ENCODE measurements around the gene TM4SF4. TPM values are rescaled to one million over a fixed set of nuclear protein-coding genes. Genes with fewer than 3 reads are reported as not detected.
A peak's percentile ranks its signal among the peaks of the same experiment; 100 is the strongest.

TM4SF4 gene
- total RNA-seq, 4 donors from 2014 or later, result 0.32 TPM; not detected in 3

- no peak for TF ChIP-seq POLR2A (IDR thresholded peaks at IDR 0.05)
- no peak for TF ChIP-seq CTCF (IDR thresholded peaks at IDR 0.05)
- no peak for TF ChIP-seq EP300 (IDR thresholded peaks at IDR 0.05)
- no peak for TF ChIP-seq POLR2AphosphoS5 (IDR thresholded peaks at IDR 0.05)
- no peaks in the 10 kb centered on the region for H3K27me3 ChIP-seq
- no peaks in the 10 kb centered on the region for H3K9me3 ChIP-seq
- H3K4me3 ChIP-seq, result no peak overlapping the region
- no peaks in the 10 kb centered on the region for H3K4me1 ChIP-seq
- no peak for DNase-seq (ENCODE audit: low spot score in 2 of 2)
- WGBS, result 91% methylated on average over 3 of the region's 3 CpGs
- no peak overlapping the region for H3K27ac ChIP-seq
- H3K36me3 ChIP-seq, result no peaks in the 10 kb centered on the region
These were observed 6.6 kb downstream of the TM4SF4 start for GRCh38 chr3:149481056-149481455.

GRCh38 chr3:149481491-149481890, 7.0 kb downstream of the TM4SF4 start:
- Histone ChIP-seq H3K36me3 (no peaks in the 10 kb centered on the region), H3K27me3 (no peaks in the 10 kb centered on the region), H3K9me3 (no peaks in the 10 kb centered on the region), H3K27ac (no peak overlapping the region), H3K4me3 (no peak overlapping the region), H3K4me1 (no peaks in the 10 kb centered on the region)
- 91% methylated on average over 2 of the region's 2 CpGs for WGBS
- no peak for TF ChIP-seq POLR2A (IDR thresholded peaks at IDR 0.05)
- TF ChIP-seq EP300 (IDR thresholded peaks at IDR 0.05), result no peak
- no peak for TF ChIP-seq POLR2AphosphoS5 (IDR thresholded peaks at IDR 0.05)
- no peak for TF ChIP-seq CTCF (IDR thresholded peaks at IDR 0.05)
- no peak for DNase-seq (ENCODE audit: low spot score in 2 of 2)

- no peak overlapping the region for H3K27ac ChIP-seq
- WGBS, result 68% methylated on average over 5 of the region's 5 CpGs
- TF ChIP-seq CTCF (IDR thresholded peaks at IDR 0.05), result no peak
These were observed 12.2 kb downstream of the TM4SF4 start for GRCh38 chr3:149486726-149487125.

GRCh38 chr3:149487598-149488197, 13.2 kb downstream of the TM4SF4 start:
- no peaks in the 10 kb centered on the region for H3K9me3 ChIP-seq
- H3K27me3 ChIP-seq, result no peaks in the 10 kb centered on the region
- H3K4me3 ChIP-seq, result no peak overlapping the region
- WGBS, result 76% methylated on average over 6 of the region's 6 CpGs
- no peaks in the 10 kb centered on the region for H3K36me3 ChIP-seq
- H3K27ac ChIP-seq, result no peak overlapping the region
- no peaks in the 10 kb centered on the region for H3K4me1 ChIP-seq
- peak in 1 of 2 donors; percentile 37 for TF ChIP-seq CTCF (IDR thresholded peaks at IDR 0.05)
- TF ChIP-seq EP300 (IDR thresholded peaks at IDR 0.05), result no peak
- TF ChIP-seq POLR2AphosphoS5 (IDR thresholded peaks at IDR 0.05), result no peak
- TF ChIP-seq POLR2A (IDR thresholded peaks at IDR 0.05), result no peak
- no peak for DNase-seq (ENCODE audit: low spot score in 2 of 2)

More at GRCh38 chr3:149486726-149487125, 12.2 kb downstream of the TM4SF4 start:
- no peaks in the 10 kb centered on the region for H3K36me3 ChIP-seq
- H3K27me3 ChIP-seq, result no peaks in the 10 kb centered on the region
- H3K9me3 ChIP-seq, result no peaks in the 10 kb centered on the region
- no peak for DNase-seq (ENCODE audit: low spot score in 2 of 2)
- H3K4me1 ChIP-seq, result no peaks in the 10 kb centered on the region
- no peak overlapping the region for H3K4me3 ChIP-seq

GRCh38 chr3:149489060-149489690, 14.7 kb downstream of the TM4SF4 start:
- DNase-seq (ENCODE audit: low spot score in 2 of 2), result no peak
- 59% methylated on average over 6 of the region's 6 CpGs for WGBS
- Histone ChIP-seq H3K27me3 (no peaks in the 10 kb centered on the region), H3K4me3 (no peak overlapping the region), H3K4me1 (peaks cover 3% of the 10 kb centered on the region), H3K36me3 (no peaks in the 10 kb centered on the region), H3K27ac (no peak overlapping the region), H3K9me3 (no peaks in the 10 kb centered on the region)
- TF ChIP-seq CTCF (IDR thresholded peaks at IDR 0.05), result peak in 1 of 2 donors; percentile 29
- TF ChIP-seq EP300 (IDR thresholded peaks at IDR 0.05), result no peak

All from suprapubic skin (tissue), 4 donors.